LNCaP clone FGC (cell line): ENCODE measurements around the gene GPSM1.
"Not testable (repeated sequence)": the region's sequence is repeated elsewhere in the genome, so short reads cannot be mapped to it uniquely, and the experiment has no call there.

Experiments used
- DNase-seq: peaks from one replicate; pipeline ENCODE4 v3.0.0-alpha.2; 2011; ENCODE audit warnings: low read depth
- H3K4me3 ChIP-seq: 2 replicates; pipeline ENCODE4 v1.5.1; 2011; ENCODE audit warnings: mild to moderate bottlenecking, low read depth, low read length, control low read depth
- TF ChIP-seq, protein P1 (sequence below): IDR thresholded peaks from 2 replicates; pipeline ENCODE4 v1.5.1; 2012; ENCODE audit warnings: mild to moderate bottlenecking; ENCODE audit not compliant: control insufficient read depth, insufficient read depth; ENCODE audit errors: extremely low read depth

GPSM1 gene

DNA sequence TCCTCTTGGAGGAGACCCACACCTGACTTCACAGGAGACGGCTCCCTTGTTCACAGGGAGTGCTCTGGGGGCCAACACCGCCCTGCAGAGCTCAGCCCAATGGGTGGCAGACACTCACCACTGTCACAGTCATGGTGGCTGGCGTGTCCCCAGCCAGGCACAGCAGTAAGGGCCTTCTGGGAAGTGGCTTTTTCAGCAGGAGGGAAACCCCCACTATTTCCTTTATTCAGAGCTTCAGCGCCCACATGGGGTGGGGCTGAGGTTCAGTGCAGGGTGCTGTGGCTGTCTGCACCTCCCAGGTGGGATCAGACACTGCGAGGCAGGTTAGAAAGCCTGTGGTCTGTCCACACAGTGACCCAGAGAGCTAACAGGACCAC, 76.2 kb downstream of the GPSM1 start:
- no peak for DNase-seq
- TF ChIP-seq, protein P1, sequence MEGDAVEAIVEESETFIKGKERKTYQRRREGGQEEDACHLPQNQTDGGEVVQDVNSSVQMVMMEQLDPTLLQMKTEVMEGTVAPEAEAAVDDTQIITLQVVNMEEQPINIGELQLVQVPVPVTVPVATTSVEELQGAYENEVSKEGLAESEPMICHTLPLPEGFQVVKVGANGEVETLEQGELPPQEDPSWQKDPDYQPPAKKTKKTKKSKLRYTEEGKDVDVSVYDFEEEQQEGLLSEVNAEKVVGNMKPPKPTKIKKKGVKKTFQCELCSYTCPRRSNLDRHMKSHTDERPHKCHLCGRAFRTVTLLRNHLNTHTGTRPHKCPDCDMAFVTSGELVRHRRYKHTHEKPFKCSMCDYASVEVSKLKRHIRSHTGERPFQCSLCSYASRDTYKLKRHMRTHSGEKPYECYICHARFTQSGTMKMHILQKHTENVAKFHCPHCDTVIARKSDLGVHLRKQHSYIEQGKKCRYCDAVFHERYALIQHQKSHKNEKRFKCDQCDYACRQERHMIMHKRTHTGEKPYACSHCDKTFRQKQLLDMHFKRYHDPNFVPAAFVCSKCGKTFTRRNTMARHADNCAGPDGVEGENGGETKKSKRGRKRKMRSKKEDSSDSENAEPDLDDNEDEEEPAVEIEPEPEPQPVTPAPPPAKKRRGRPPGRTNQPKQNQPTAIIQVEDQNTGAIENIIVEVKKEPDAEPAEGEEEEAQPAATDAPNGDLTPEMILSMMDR = no peak
- no peak overlapping the region for H3K4me3 ChIP-seq

DNA sequence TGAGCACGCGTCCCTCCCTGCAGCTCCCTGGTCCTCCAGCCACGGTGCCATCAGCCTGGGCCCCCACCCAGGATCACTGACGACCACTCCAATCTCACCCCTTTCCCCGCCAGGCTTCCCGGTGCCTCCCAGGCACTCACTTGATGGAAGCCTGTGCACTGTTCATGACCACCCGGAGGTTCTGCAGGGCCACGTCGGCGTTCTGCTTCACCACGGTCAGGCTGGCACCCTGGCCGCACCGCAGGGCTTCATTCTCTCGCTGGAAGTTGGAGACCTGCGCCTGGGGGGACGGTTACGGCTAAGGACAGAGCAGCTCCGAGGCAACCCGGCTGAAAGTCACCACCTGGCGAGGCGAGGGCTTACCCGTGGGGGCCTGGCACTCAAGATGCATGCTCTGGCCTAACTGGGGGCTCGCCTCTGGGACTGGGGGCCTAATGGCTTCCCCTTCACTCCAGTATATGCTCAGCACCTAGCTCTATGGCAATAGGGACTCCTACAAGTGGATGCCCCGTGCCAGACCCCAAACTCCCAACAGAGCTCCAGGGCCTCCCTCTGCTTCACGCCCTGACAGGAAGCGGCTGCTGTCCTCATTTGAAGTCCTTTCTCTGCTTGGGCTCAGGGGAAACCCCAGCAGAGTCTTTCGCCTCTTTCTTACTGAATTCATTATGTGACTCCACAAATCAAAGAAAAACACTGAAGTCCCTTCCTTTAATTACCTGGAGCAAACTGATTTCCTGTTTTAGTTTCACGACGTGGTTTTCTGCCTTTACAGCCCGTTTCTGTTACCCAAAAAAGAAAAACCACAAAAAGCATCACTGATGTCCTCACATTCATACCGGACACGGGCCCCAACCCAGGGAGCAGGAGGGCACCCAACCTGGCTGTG, 76.8 kb downstream of the GPSM1 start:
- no peak overlapping the region for H3K4me3 ChIP-seq
- TF ChIP-seq, protein P1 = no peak

DNA sequence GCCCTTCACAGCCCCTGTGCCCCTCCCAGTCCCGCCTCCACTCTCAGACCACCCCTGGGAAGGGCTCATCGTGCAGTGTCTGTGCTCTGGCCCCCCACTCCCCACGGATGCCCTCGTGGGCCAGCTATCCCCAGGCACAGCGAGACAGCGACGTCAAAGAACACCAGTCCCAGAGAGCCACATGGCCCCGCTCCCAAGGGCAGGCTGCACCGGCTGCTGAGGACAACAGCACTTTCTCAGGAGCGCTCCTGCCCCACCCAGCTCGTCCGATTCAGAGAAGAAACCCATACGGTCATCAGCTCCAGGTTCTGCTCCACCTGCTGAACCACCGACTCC, 77.4 kb downstream of the GPSM1 start:
- TF ChIP-seq, protein P1 = no peak
- DNase-seq = no peak
- H3K4me3 ChIP-seq = no peak overlapping the region

More for the DNA sequence above, 76.8 kb downstream of the GPSM1 start:
- no peak for DNase-seq

DNA sequence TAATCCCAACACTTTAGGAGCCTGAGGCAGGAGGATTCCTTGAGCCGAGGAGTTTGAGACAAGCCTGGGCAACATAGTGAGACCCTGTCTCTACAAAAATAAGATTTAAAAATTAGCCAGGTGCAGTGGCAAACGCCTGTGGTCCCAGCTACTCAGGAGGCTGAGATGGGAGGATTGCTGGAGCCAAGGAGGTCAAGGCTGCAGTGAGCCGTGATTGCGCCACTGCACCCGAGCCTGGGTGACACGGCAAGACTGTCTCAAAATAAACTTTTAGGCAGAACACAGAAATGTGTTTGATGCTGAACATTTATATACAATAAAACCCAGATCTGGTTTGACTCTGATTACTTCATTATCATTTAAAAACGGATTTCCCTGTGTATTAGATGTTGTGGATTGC, 78.1 kb downstream of the GPSM1 start:
- DNase-seq = no peak
- H3K4me3 ChIP-seq = no peak overlapping the region
- TF ChIP-seq, protein P1 = no peak

DNA sequence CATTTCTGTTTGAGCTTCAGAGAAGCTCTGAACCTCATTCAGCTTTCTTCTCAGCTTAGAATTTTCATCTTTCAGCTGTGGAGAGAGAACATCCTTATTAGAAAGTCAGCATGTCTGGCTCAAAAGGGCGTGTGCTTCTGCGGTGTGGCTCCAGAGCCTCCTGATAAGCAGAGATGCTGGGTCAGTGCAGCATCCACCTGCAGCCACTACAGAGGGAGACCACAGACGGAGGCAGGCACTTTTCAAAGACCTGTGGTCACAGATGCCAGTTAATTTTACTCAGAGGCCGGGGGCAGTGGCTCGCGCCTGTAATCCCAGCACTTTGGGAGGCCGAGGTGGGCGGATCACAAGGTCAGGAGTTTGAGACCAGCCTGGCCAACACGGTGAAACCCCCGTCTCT, 78.6 kb downstream of the GPSM1 start:
- H3K4me3 ChIP-seq, DNase-seq: not testable (repeated sequence)

DNA sequence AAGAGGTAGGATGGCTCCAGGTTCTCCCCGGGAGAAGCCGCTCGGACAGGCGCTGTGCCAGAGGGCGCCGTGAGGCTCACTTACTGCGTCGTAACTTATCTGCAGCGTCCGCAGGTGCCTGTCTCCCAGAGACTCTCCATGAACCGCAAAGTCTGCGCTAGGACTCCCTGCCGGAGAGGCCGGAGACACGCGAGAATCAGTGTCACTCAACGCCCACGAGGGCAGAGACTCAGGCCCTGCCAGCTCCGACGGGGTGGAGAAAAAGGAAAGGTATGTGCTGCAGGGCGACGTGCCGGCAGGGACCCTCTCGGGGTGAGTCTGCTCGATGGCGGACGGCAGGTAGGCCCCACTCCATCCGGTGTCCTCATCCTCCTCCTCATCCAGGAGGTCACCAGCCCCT, 79.7 kb downstream of the GPSM1 start:
- H3K4me3 ChIP-seq, DNase-seq: not testable (repeated sequence)

DNA sequence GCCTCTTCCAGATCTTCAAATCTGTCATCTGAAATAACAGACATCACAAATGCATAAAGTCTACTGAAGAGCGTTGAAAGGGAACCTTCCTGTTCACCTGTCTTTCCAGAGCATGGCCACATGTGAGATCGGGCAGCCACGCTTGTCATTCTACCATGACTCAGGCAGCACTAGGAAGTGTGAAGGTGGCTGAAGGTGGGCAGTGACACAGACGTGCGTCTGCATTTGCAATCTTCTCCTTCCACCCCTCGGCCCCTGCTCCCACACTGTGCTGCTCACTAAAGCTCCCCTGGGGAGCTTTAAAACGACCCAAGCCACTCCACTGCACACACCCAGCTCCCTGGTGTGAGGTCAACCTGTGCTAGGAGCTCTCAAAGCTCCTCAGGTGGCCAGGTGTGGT, 80.6 kb downstream of the GPSM1 start:
- DNase-seq = no peak
- TF ChIP-seq, protein P1 = no peak
- H3K4me3 ChIP-seq = no peak overlapping the region
